MM.1S (cell line): Measurements from ENCODE around the gene CARD10.

Experiments used
- CTCF ChIP-seq: fragments of 300-600 bp; sonication (generic); IDR thresholded peaks from 2 replicates; pipeline ENCODE4 v1.5.1; 2016; ENCODE audit warnings: antibody characterized with exemption, low read length, mixed read lengths
- EZH2 ChIP-seq: fragments of 300-600 bp; sonication (generic); optimal IDR thresholded peaks from 2 replicates; pipeline ENCODE3; 2017; ENCODE audit warnings: low read depth, mild to moderate bottlenecking, antibody characterized with exemption, low read length, mixed read lengths
- EZH2phosphoT487 ChIP-seq: fragments of 300-600 bp; sonication (generic); IDR thresholded peaks from 2 replicates; pipeline ENCODE4 v1.6.1; 2018; ENCODE audit warnings: antibody characterized with exemption, low read length

- no peak for TF ChIP-seq CTCF
- no peak for TF ChIP-seq EZH2
- no peak for TF ChIP-seq EZH2phosphoT487
Observed at GRCh38 chr22:37505989-37506388, 13.2 kb downstream of the CARD10 start.
